ENCODE data around the gene LCE4A. TPM values are rescaled to one million over a fixed set of nuclear protein-coding genes. Genes with fewer than 3 reads are reported as not detected.

Gene LCE4A
- total RNA-seq, 1 donor from 2014 or later: not detected

DNA sequence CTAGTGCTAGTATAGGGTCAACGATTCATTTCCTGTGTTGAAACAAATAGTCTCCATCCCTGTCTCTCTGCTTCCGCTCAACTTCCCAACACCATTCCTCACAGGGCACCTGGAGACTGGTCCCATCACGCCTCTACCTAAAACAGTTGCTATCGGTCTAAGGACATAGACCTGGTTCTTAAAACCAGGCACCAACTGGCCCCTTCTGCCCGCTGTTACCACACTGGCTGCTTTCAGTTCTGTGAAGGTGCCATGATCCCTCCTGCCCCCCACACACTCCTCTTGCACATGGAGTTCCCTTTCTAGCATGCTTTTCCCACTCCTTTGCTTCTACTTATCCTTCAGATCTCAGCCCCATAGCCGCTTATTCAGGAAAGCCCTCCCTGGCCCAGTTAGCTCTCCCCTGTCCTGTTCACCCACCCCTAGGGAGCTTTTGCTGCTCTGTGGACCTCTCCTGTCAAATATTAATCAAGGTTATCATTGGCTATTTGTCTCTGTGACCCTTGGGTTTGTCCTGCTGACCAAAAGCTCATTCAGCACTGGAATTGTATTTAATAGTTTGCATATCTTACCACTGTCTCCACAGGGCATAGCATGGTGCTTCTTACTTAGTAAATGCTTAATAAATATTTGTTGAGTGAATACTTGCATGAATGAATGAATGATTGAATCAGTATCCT is 37.9 kb downstream of the LCE4A start:
- intact Hi-C loops (cut with micrococcal nuclease): no loop called here

DNA sequence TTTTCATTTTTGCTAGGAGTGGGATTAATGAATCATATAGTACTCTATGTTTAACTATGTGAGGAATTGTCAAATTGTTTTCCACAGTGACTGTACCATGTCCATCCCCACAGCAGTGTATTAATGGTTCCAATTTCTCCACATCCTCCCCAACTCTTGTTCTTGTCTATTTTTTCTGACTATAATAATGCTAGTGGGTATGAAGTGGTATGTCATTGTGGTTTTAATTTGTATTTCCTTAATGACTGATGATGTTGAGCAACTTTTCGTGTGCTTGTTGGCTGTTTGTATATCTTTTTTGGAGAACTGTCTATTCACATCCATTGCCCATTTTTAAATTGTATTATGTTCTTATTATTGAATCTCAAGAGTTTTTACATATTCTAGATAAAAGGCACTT is 39.9 kb downstream of the LCE4A start:
- intact Hi-C loops (cut with micrococcal nuclease): no loop called here

DNA sequence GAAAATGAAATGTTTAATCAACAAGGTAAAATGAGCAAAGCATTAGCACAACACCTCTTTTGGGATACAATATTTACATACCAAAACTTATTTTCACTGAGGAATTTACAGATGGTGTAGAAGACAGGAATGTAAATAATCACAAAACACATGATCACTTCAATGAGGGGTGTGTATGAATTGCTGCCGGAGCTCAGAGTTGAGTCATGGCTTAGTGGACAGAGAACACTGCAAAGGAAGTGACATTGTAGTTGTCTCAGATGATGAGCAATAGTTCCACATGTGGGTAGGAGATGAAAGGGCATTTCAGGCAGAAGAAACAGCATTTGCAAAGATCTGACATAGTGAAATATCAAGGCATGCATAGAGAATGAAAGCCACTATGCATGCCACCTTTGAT is 44.3 kb downstream of the LCE4A start:
- intact Hi-C loops (cut with micrococcal nuclease): no loop called here

DNA sequence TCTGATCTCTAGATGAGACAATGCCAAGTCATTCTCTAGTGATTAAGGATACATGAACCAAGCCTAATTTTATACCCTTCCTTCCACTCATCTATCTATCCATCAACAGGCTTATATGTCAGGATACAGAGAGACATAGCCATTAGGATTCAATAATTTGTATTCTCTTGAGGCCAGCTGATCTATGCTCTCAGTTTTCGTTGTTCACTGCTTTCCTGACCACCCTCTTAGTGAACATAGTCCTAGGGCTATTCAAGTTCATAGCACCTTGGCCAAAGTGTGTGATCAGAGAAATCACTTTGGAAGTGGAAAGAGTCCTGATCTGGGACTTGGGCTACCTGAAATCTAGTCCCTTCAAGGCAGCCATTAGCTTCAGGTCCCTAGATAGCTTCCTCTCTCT is 45.6 kb downstream of the LCE4A start:
- intact Hi-C loops (cut with micrococcal nuclease): no loop called here

DNA sequence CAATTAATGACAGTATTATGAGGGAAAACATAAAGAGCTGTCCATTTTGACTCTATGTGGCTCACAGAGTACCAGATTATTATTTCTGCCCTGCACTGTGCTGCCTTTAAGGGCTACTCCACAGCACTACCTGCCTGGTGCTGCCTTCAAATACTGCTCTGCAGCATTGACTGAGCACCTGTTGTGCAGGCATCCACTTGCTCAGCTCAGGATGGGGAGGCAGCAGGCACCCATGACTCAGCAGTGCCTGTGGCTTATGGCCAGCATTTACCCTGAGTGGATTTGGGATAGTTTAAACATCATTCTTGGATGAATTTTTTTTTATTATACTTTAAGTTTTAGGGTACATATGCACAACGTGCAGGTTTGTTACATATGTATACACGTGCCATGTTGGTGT is 48.9 kb downstream of the LCE4A start:
- intact Hi-C loops (cut with micrococcal nuclease): no loop called here

DNA sequence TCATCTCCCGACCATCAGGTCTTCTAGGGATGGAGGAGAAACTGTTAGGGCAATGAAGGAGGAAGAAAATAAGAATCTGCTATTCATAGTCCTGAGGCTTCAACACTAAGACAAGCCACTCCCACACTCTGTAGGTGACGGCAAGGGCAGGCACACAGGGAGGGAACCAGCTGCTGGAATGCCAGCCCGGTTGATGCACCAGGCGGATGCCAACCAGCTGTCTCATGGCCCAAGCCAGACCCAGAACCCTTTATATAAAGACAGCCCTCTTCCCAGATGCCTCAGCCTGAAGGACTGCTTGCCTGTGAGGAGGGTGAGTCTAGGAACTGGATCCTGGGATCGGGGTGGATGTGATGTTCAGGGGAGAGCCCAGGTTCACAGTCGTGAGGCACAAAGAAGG is 49.8 kb downstream of the LCE4A start, which contains the start of gene KPRP:
TSS of gene KPRP (plus strand) at position 279 of the 400 bp plus-strand sequence. CDS start 1,564 bp downstream, outside the sequence.
- intact Hi-C loops (cut with micrococcal nuclease): no loop called here

DNA sequence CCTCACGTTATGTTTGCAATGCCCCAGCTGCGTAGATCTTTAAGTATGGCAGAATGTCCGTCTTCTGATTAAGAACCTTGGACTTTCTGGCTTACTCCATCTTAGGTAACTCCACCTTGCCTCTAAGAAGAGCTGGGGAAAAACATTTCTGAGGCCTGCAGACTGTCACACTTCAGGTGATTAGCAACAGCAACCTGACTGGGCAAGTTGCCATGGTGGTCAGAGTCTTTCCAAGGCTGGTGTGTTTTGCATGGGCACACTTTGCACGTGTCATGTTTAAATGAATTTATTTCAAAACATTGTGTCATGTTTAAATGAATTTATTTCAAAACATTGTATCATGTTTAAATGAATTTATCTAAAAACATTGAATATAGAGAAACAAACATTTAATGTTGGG is 50.7 kb downstream of the LCE4A start:
- intact Hi-C loops (cut with micrococcal nuclease): no loop called here

Other genes starting within 250 kb of the LCE4A start
- gene LCE5A, start 197.4 kb upstream of the LCE4A start, total RNA-seq: not detected in 2 replicates
- not detected in 2 replicates for gene CRCT1, start 193.7 kb upstream of the LCE4A start, total RNA-seq
- not detected in 2 replicates for gene LCE3E, start 141.4 kb upstream of the LCE4A start, total RNA-seq
- not detected in 2 replicates for gene LCE3D, start 127.6 kb upstream of the LCE4A start, total RNA-seq
- gene LCE3C, start 107.9 kb upstream of the LCE4A start, total RNA-seq: not detected in 2 replicates
- not detected in 2 replicates for gene LCE3B, start 94.3 kb upstream of the LCE4A start, total RNA-seq
- gene LCE3A, start 85.1 kb upstream of the LCE4A start, total RNA-seq: not detected in 2 replicates
- gene LCE2D, start 44.8 kb upstream of the LCE4A start, total RNA-seq: not detected in 2 replicates
- not detected in 2 replicates for gene LCE2C, start 32.9 kb upstream of the LCE4A start, total RNA-seq
- not detected in 2 replicates for gene LCE2B, start 22.0 kb upstream of the LCE4A start, total RNA-seq
- not detected in 2 replicates for gene LCE2A, start 9.8 kb upstream of the LCE4A start, total RNA-seq
- gene KPRP, start 49.9 kb downstream of the LCE4A start, total RNA-seq: not detected in 2 replicates
- not detected in 2 replicates for gene LCE1F, start 67.0 kb downstream of the LCE4A start, total RNA-seq
- not detected in 2 replicates for gene LCE1E, start 78.1 kb downstream of the LCE4A start, total RNA-seq
- not detected in 2 replicates for gene LCE1D, start 88.6 kb downstream of the LCE4A start, total RNA-seq
- not detected in 2 replicates for gene LCE1C, start 98.5 kb downstream of the LCE4A start, total RNA-seq
- gene LCE1B, start 103.8 kb downstream of the LCE4A start, total RNA-seq: not detected in 2 replicates
- gene LCE1A, start 119.3 kb downstream of the LCE4A start, total RNA-seq: not detected in 2 replicates
- not detected in 2 replicates for gene LCE6A, start 134.7 kb downstream of the LCE4A start, total RNA-seq
- gene LCE7A, start 151.8 kb downstream of the LCE4A start, total RNA-seq: not detected in 2 replicates
- gene SMCP, start 170.2 kb downstream of the LCE4A start, total RNA-seq: not detected in 2 replicates
- not detected in 2 replicates for gene IVL, start 200.4 kb downstream of the LCE4A start, total RNA-seq
- not detected in 2 replicates for gene SPRR5, start 239.0 kb downstream of the LCE4A start, total RNA-seq

Measured in T-helper 2 cell treated with Interferon-gamma antibody and Interleukin-4, amounts not matched to agents 100 ng/mL and 5 ng/mL, for 36 hours (primary cell).